Prostate gland (tissue), 2 donors: ENCODE measurements around the gene SF3A2.

Experiments used
- CTCF ChIP-seq, 4 experiments: fragments of 200-600 bp in 2 of 4; fragments of 450-650 bp in 2 of 4; sonication (generic) in 2 of 4; IDR thresholded peaks; 1 replicate in 3 of 4; 2 replicates in 1 of 4; pipeline ENCODE4 v1.5.1; 2016 to 2019; ENCODE audit warnings: antibody characterized with exemption in 4 of 4, mild to moderate bottlenecking in 2 of 4, moderate library complexity in 2 of 4
- POLR2A ChIP-seq: fragments of 450-650 bp; IDR thresholded peaks from one replicate; pipeline ENCODE4 v1.6.1; 2016; ENCODE audit warnings: antibody characterized with exemption, mild to moderate bottlenecking

GRCh38 chr19:2252055-2252796, 15.6 kb downstream of the SF3A2 start:
- TF ChIP-seq POLR2A (no peak), CTCF (IDR thresholded peaks at IDR 0.05) (no peak)
